Measurements from ENCODE around the gene DGKB.

- TF ChIP-seq, protein P1, sequence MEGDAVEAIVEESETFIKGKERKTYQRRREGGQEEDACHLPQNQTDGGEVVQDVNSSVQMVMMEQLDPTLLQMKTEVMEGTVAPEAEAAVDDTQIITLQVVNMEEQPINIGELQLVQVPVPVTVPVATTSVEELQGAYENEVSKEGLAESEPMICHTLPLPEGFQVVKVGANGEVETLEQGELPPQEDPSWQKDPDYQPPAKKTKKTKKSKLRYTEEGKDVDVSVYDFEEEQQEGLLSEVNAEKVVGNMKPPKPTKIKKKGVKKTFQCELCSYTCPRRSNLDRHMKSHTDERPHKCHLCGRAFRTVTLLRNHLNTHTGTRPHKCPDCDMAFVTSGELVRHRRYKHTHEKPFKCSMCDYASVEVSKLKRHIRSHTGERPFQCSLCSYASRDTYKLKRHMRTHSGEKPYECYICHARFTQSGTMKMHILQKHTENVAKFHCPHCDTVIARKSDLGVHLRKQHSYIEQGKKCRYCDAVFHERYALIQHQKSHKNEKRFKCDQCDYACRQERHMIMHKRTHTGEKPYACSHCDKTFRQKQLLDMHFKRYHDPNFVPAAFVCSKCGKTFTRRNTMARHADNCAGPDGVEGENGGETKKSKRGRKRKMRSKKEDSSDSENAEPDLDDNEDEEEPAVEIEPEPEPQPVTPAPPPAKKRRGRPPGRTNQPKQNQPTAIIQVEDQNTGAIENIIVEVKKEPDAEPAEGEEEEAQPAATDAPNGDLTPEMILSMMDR (IDR thresholded peaks at IDR 0.05) = no peak
- no peak for TF ChIP-seq EP300 (IDR thresholded peaks at IDR 0.05)
Observed at GRCh38 chr7:14836571-14837189, 65.9 kb downstream of the DGKB start.

Data from ovary (tissue), 3 donors.